Activated naive CD8-positive, alpha-beta T cell (primary cell): Measurements from ENCODE around the gene PRRT2.
"Not testable (repeated sequence)": the region's sequence is repeated elsewhere in the genome, so short reads cannot be mapped to it uniquely, and the experiment has no call there.

Experiments used
- H3K27ac Mint-ChIP-seq: one replicate; pipeline ENCODE4 v1.8.0; 2021; ENCODE audit warnings: mixed read lengths
- H3K27me3 Mint-ChIP-seq: one replicate; pipeline ENCODE4 v1.8.0; 2021; ENCODE audit warnings: mixed read lengths
- H3K36me3 Mint-ChIP-seq: one replicate; pipeline ENCODE4 v1.8.0; 2021; ENCODE audit warnings: mixed read lengths
- H3K4me1 Mint-ChIP-seq: one replicate; pipeline ENCODE4 v1.8.0; 2021; ENCODE audit warnings: low read depth, mixed read lengths
- H3K4me3 Mint-ChIP-seq: one replicate; pipeline ENCODE4 v1.8.0; 2021; ENCODE audit warnings: mild to moderate bottlenecking, mixed read lengths
- H3K9me3 Mint-ChIP-seq: one replicate; pipeline ENCODE4 v1.8.0; 2021; ENCODE audit warnings: low read depth, mixed read lengths

Gene PRRT2

GRCh38 chr16:29831490-29831889 lies 19.5 kb downstream of the PRRT2 start:
- H3K27ac Mint-ChIP-seq: no peak overlapping the region
- peaks cover 37% of the 10 kb centered on the region for H3K4me1 Mint-ChIP-seq
- peaks cover 3% of the 10 kb centered on the region for H3K36me3 Mint-ChIP-seq
- H3K4me3 Mint-ChIP-seq: no peak overlapping the region
- no peaks in the 10 kb centered on the region for H3K27me3 Mint-ChIP-seq
- no peaks in the 10 kb centered on the region for H3K9me3 Mint-ChIP-seq

- H3K4me1 Mint-ChIP-seq: peaks cover 24% of the 10 kb centered on the region
- not testable (repeated sequence) for H3K36me3 Mint-ChIP-seq, H3K4me3 Mint-ChIP-seq, H3K27ac Mint-ChIP-seq, H3K27me3 Mint-ChIP-seq, H3K9me3 Mint-ChIP-seq
Measured at GRCh38 chr16:29833219-29833618, 21.2 kb downstream of the PRRT2 start.

DNA sequence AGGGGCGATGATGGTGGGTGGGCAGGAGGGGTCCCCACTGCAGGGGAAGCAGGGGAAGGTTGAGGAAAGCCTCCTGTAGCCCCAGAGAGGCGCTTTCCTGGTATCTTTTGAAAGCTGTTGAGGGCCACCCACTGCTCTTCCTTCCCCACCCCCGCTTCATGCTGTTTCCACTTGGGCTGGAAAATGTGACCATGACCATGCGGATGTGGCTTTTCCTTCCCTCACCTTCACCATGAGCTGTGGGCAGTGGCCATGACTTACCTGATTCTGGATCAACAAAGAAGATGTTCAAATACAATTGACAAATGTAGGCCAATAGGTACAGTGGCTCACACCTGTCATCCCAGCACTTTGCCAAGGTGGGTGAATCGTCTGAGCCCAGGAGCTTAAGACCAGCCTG lies 22.1 kb downstream of the PRRT2 start:
- no peak overlapping the region for H3K4me3 Mint-ChIP-seq
- no peaks in the 10 kb centered on the region for H3K9me3 Mint-ChIP-seq
- H3K4me1 Mint-ChIP-seq: peaks cover 18% of the 10 kb centered on the region
- no peaks in the 10 kb centered on the region for H3K27me3 Mint-ChIP-seq
- peaks cover 3% of the 10 kb centered on the region for H3K36me3 Mint-ChIP-seq
- H3K27ac Mint-ChIP-seq: peak overlapping the region; percentile 41

DNA sequence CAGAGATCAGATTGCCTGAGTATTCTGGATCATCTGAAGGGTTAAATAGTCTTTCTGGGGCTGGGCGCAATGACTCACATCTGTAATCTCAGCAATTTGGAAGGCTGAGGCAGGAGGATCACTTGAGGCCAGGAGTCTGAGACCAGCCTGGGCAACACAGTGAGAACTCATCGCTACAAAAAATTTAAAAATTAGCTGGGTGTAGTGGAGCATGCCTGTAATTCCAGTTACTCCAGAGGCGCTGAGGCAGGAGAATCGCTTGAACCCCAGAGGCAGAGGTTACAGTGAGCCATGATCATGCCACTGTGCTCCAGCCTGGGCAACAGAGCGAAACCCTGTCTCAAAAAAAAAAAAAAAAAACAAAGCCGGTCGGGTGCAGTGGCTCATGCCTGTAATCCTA lies 23.9 kb downstream of the PRRT2 start:
- H3K4me1 Mint-ChIP-seq: peaks cover 6% of the 10 kb centered on the region
- H3K27me3 Mint-ChIP-seq: no peaks in the 10 kb centered on the region
- H3K27ac Mint-ChIP-seq: peak overlapping the region; percentile 34
- H3K9me3 Mint-ChIP-seq: no peaks in the 10 kb centered on the region
- peaks cover 3% of the 10 kb centered on the region for H3K36me3 Mint-ChIP-seq
- H3K4me3 Mint-ChIP-seq: no peak overlapping the region

DNA sequence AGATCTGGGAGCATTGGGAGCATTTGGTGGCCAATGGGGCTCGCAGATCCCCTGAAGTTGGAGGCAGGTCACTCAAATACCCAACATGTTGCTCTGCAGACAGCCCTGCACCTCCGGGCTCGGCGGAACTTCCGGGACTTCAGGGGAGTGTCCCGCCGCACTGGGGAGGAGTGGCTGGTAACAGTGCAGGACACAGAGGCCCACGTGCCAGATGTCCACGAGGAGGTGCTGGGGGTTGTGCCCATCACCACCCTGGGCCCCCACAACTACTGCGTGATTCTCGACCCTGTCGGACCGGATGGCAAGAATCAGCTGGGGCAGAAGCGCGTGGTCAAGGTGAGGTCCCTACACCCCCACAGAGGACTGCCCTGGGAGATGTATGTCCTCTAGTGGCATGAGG lies 24.6 kb downstream of the PRRT2 start:
- no peaks in the 10 kb centered on the region for H3K27me3 Mint-ChIP-seq
- peaks cover 3% of the 10 kb centered on the region for H3K36me3 Mint-ChIP-seq
- no peak overlapping the region for H3K4me3 Mint-ChIP-seq
- H3K27ac Mint-ChIP-seq: no peak overlapping the region
- H3K4me1 Mint-ChIP-seq: peaks cover 6% of the 10 kb centered on the region
- H3K9me3 Mint-ChIP-seq: no peaks in the 10 kb centered on the region

GRCh38 chr16:29837841-29838240 lies 25.8 kb downstream of the PRRT2 start:
- H3K27ac Mint-ChIP-seq: no peak overlapping the region
- H3K36me3 Mint-ChIP-seq: no peaks in the 10 kb centered on the region
- H3K9me3 Mint-ChIP-seq: no peaks in the 10 kb centered on the region
- no peaks in the 10 kb centered on the region for H3K27me3 Mint-ChIP-seq
- H3K4me3 Mint-ChIP-seq: no peak overlapping the region
- H3K4me1 Mint-ChIP-seq: peaks cover 2% of the 10 kb centered on the region

DNA sequence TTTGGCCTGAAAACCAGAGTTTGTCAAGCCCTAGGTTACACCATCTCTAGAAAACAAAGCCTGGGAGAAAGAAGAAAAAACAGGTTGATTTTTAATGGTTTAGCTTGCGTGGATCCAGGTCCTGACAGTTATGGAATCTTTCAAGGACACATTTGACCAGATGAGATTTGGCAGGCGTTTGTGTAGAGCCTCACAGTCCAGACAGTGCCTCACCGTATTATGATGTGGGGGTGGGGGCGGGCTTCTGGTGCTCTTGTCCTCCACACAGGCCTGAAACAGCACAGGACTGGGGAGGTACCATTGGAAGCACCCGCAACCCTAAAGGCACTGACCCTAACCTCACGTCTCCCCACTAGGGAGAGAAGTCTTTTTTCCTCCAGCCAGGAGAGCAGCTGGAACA lies 27.8 kb downstream of the PRRT2 start:
- Mint-ChIP-seq H3K9me3 (no peaks in the 10 kb centered on the region), H3K27me3 (no peaks in the 10 kb centered on the region), H3K27ac (no peak overlapping the region), H3K4me3 (no peak overlapping the region), H3K4me1 (no peaks in the 10 kb centered on the region), H3K36me3 (no peaks in the 10 kb centered on the region)

DNA sequence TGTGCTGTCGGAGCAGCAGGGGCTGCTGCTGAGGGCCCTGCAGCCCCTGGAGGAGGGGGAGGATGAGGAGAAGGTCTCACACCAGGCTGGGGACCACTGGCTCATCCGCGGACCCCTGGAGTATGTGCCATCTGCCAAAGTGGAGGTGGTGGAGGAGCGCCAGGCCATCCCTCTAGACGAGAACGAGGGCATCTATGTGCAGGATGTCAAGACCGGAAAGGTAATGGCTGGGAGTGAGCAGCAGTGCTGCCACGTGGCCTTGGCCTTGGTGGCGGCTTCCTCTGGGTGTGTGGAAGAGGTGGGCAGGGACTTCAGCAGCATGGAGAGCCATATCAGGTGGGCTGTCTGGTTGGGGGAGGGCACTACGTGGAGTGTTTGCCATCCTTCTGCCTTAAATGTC lies 28.2 kb downstream of the PRRT2 start:
- Mint-ChIP-seq H3K27ac (peak overlapping the region; percentile 6), H3K4me3 (no peak overlapping the region), H3K9me3 (no peaks in the 10 kb centered on the region), H3K36me3 (no peaks in the 10 kb centered on the region), H3K27me3 (no peaks in the 10 kb centered on the region), H3K4me1 (no peaks in the 10 kb centered on the region)

DNA sequence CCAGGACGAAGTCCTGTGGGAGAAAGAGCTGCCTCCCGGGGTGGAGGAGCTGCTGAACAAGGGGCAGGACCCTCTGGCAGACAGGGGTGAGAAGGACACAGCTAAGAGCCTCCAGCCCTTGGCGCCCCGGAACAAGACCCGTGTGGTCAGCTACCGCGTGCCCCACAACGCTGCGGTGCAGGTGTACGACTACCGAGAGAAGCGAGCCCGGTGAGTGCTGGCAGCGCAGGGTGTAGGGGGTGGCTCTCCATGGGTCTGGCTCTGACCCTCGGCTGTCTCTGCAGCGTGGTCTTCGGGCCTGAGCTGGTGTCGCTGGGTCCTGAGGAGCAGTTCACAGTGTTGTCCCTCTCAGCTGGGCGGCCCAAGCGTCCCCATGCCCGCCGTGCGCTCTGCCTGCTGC lies 29.6 kb downstream of the PRRT2 start:
- Mint-ChIP-seq H3K36me3 (no peaks in the 10 kb centered on the region), H3K4me3 (no peak overlapping the region), H3K27ac (no peak overlapping the region), H3K9me3 (no peaks in the 10 kb centered on the region), H3K4me1 (no peaks in the 10 kb centered on the region), H3K27me3 (no peaks in the 10 kb centered on the region)

DNA sequence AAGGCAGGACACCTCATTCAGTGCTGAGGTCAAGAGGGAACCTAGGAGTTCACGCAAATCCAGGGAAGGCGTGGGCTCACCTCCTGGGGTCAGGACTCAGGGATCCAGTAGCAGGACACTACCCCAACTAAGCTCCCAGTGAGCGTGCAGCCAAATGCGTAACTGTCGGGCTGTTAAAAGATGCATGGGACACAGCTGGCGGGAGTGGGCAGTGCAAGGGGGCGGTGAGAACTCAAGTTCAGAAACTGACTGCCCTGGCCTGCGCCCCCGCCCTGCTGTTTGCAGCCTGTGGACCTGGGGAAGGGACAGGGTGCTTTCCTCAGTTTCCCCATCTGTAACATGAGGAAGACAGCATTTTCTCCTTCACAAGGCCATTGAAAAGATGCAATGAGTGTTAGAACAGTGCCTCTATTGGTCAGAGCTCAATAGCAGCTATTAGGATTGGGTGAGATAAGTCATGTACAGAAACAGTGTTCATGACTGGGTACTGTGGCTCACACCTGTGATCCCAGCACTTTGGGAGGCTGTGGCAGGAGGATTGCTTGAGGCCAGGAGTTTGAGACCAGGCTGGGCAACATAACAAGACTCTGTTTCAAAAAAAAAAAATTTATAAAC lies 30.8 kb downstream of the PRRT2 start:
- Mint-ChIP-seq H3K27me3 (no peaks in the 10 kb centered on the region), H3K4me1 (peaks cover 2% of the 10 kb centered on the region), H3K36me3 (no peaks in the 10 kb centered on the region), H3K27ac (peak overlapping the region; percentile 50), H3K9me3 (no peaks in the 10 kb centered on the region), H3K4me3 (no peak overlapping the region)

DNA sequence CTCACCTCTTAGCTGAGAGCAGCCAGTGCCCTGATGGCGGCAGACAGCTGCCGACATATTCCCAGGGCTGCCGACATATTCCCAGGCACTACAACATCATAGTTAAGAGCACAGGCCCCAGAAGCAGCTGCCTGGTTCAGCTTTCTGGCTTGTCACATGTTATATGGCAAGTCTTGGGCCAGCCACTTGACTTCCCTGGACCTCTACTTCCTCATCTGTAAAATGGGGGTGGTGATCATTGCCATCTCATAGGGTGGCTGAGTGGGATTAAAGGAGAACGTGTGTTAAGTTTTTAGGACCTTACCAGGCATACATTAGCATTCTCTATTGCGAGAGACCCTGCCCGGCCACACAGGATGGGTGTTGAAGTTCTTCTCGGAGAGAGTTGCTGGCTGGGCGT lies 31.9 kb downstream of the PRRT2 start:
- Mint-ChIP-seq H3K36me3 (no peaks in the 10 kb centered on the region), H3K9me3 (no peaks in the 10 kb centered on the region), H3K4me1 (peaks cover 9% of the 10 kb centered on the region), H3K27ac (peak overlapping the region; percentile 25), H3K27me3 (no peaks in the 10 kb centered on the region), H3K4me3 (no peak overlapping the region)

DNA sequence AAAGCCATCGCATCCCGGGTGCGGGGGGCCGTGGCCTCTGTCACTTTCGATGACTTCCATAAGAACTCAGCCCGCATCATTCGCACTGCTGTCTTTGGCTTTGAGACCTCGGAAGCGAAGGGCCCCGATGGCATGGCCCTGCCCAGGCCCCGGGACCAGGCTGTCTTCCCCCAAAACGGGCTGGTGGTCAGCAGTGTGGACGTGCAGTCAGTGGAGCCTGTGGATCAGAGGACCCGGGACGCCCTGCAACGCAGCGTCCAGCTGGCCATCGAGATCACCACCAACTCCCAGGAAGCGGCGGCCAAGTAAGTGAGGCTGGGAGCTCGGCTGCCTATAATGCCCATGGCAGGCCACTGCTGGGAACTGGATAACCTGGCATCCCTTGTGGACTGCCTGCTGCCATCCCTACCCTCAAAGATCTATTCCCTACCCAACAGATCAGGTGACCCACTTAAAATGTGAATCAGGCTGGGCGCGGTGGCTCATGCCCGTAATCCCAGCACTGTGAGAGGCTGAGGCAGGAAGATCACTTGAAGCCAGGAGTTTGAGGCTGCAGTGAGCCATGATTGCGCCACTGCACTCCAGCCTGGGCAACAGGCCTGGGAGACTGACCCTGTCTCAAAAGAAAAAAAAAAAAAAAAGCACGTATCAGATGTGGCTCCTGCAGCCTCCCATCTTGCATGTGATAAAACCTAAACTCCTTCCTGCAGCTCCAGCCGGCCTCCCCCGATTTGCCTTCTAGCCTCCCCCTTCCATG lies 32.8 kb downstream of the PRRT2 start:
- Mint-ChIP-seq H3K9me3 (no peaks in the 10 kb centered on the region), H3K27ac (no peak overlapping the region), H3K4me3 (no peak overlapping the region), H3K27me3 (no peaks in the 10 kb centered on the region), H3K4me1 (peaks cover 11% of the 10 kb centered on the region), H3K36me3 (no peaks in the 10 kb centered on the region)

GRCh38 chr16:29845656-29846055 lies 33.7 kb downstream of the PRRT2 start:
- no peaks in the 10 kb centered on the region for H3K36me3 Mint-ChIP-seq
- H3K9me3 Mint-ChIP-seq: no peaks in the 10 kb centered on the region
- no peak overlapping the region for H3K4me3 Mint-ChIP-seq
- H3K27ac Mint-ChIP-seq: no peak overlapping the region
- H3K4me1 Mint-ChIP-seq: peaks cover 11% of the 10 kb centered on the region
- no peaks in the 10 kb centered on the region for H3K27me3 Mint-ChIP-seq

GRCh38 chr16:29848420-29849297 lies 36.7 kb downstream of the PRRT2 start:
- H3K4me3 Mint-ChIP-seq: no peak overlapping the region
- no peak overlapping the region for H3K27ac Mint-ChIP-seq
- H3K27me3 Mint-ChIP-seq: no peaks in the 10 kb centered on the region
- H3K4me1 Mint-ChIP-seq: peaks cover 11% of the 10 kb centered on the region
- no peaks in the 10 kb centered on the region for H3K36me3 Mint-ChIP-seq
- no peaks in the 10 kb centered on the region for H3K9me3 Mint-ChIP-seq

GRCh38 chr16:29849505-29849904 lies 37.5 kb downstream of the PRRT2 start:
- Mint-ChIP-seq H3K4me3 (no peak overlapping the region), H3K9me3 (no peaks in the 10 kb centered on the region), H3K27me3 (no peaks in the 10 kb centered on the region), H3K27ac (no peak overlapping the region), H3K36me3 (no peaks in the 10 kb centered on the region), H3K4me1 (peaks cover 11% of the 10 kb centered on the region)
